ENCODE measurements around the gene ING5.
"Not testable (repeated sequence)": the region's sequence is repeated elsewhere in the genome, so short reads cannot be mapped to it uniquely, and the experiment has no call there.

The ING5 gene

GRCh38 chr2:241755166-241755565 lies 53.3 kb downstream of the ING5 start:
- H3K27ac ChIP-seq = no peak overlapping the region
- no peak overlapping the region for H3K4me3 ChIP-seq (ENCODE audit: low read depth, low read length)
- no peaks in the 10 kb centered on the region for H3K36me3 ChIP-seq (ENCODE audit: control insufficient read depth, insufficient read depth, low read length)
- H3K4me1 ChIP-seq = peaks cover 5% of the 10 kb centered on the region
- H3K4me2 ChIP-seq (ENCODE audit: low read length) = no peak overlapping the region
- H3K27me3 ChIP-seq (ENCODE audit: control insufficient read depth, insufficient read depth, low read length) = no peaks in the 10 kb centered on the region
- H2AFZ ChIP-seq = no peak overlapping the region
- H3K9ac ChIP-seq = no peak overlapping the region
- no peaks in the 10 kb centered on the region for H3K9me3 ChIP-seq (ENCODE audit: control insufficient read depth, low read length)
- TF ChIP-seq CTCF (IDR thresholded peaks at IDR 0.05) = no peak
- no peaks in the 10 kb centered on the region for H3K79me2 ChIP-seq

- Histone ChIP-seq H3K79me2 (no peaks in the 10 kb centered on the region), H3K4me3 (ENCODE audit: low read depth, low read length) (no peak overlapping the region), H3K27me3 (ENCODE audit: control insufficient read depth, insufficient read depth, low read length) (no peaks in the 10 kb centered on the region), H3K4me1 (peaks cover 5% of the 10 kb centered on the region), H3K27ac (no peak overlapping the region), H3K9me3 (ENCODE audit: control insufficient read depth, low read length) (no peaks in the 10 kb centered on the region), H2AFZ (no peak overlapping the region), H3K36me3 (ENCODE audit: control insufficient read depth, insufficient read depth, low read length) (no peaks in the 10 kb centered on the region), H3K9ac (no peak overlapping the region), H3K4me2 (ENCODE audit: low read length) (no peak overlapping the region)
- TF ChIP-seq CTCF (IDR thresholded peaks at IDR 0.05) = no peak
Observed at GRCh38 chr2:241755777-241756176, 53.9 kb downstream of the ING5 start.

- no peaks in the 10 kb centered on the region for H3K9me3 ChIP-seq (ENCODE audit: control insufficient read depth, low read length)
- no peaks in the 10 kb centered on the region for H3K27me3 ChIP-seq (ENCODE audit: control insufficient read depth, insufficient read depth, low read length)
- H3K4me2 ChIP-seq (ENCODE audit: low read length) = peak overlapping the region; percentile 44
- peak overlapping the region; percentile 5 for H2AFZ ChIP-seq
- H3K4me1 ChIP-seq = peaks cover 12% of the 10 kb centered on the region
- H3K36me3 ChIP-seq (ENCODE audit: control insufficient read depth, insufficient read depth, low read length) = no peaks in the 10 kb centered on the region
- no peak overlapping the region for H3K9ac ChIP-seq
- peak overlapping the region; percentile 19 for H3K4me3 ChIP-seq (ENCODE audit: low read depth, low read length)
- no peak for TF ChIP-seq CTCF (IDR thresholded peaks at IDR 0.05)
- no peaks in the 10 kb centered on the region for H3K79me2 ChIP-seq
- H3K27ac ChIP-seq = peak overlapping the region; percentile 66
Observed at GRCh38 chr2:241759067-241759807, 57.4 kb downstream of the ING5 start.

- H3K4me2 ChIP-seq (ENCODE audit: low read length) = peak overlapping the region; percentile 44
- not testable (repeated sequence) for H3K27me3 ChIP-seq (ENCODE audit: control insufficient read depth, insufficient read depth, low read length); H3K36me3 ChIP-seq (ENCODE audit: control insufficient read depth, insufficient read depth, low read length); H3K9ac ChIP-seq; H2AFZ ChIP-seq; H3K79me2 ChIP-seq; H3K9me3 ChIP-seq (ENCODE audit: control insufficient read depth, low read length)
- peak overlapping the region; percentile 19 for H3K4me3 ChIP-seq (ENCODE audit: low read depth, low read length)
- H3K4me1 ChIP-seq = peaks cover 12% of the 10 kb centered on the region
- peak overlapping the region; percentile 66 for H3K27ac ChIP-seq
Observed at GRCh38 chr2:241759893-241760292, 58.1 kb downstream of the ING5 start.

GRCh38 chr2:241760301-241760771 lies 58.5 kb downstream of the ING5 start:
- Histone ChIP-seq H3K4me3 (ENCODE audit: low read depth, low read length) (no peak overlapping the region), H3K4me2 (ENCODE audit: low read length) (no peak overlapping the region), H3K9ac (no peak overlapping the region), H2AFZ (no peak overlapping the region), H3K79me2 (no peaks in the 10 kb centered on the region), H3K9me3 (ENCODE audit: control insufficient read depth, low read length) (no peaks in the 10 kb centered on the region), H3K27ac (no peak overlapping the region), H3K4me1 (peaks cover 12% of the 10 kb centered on the region), H3K36me3 (ENCODE audit: control insufficient read depth, insufficient read depth, low read length) (no peaks in the 10 kb centered on the region), H3K27me3 (ENCODE audit: control insufficient read depth, insufficient read depth, low read length) (no peaks in the 10 kb centered on the region)
- TF ChIP-seq CTCF (IDR thresholded peaks at IDR 0.05) = no peak

Data from parathyroid adenoma (tissue), 2 donors.